ENCODE results near the gene GINS2.

The GINS2 gene

DNA sequence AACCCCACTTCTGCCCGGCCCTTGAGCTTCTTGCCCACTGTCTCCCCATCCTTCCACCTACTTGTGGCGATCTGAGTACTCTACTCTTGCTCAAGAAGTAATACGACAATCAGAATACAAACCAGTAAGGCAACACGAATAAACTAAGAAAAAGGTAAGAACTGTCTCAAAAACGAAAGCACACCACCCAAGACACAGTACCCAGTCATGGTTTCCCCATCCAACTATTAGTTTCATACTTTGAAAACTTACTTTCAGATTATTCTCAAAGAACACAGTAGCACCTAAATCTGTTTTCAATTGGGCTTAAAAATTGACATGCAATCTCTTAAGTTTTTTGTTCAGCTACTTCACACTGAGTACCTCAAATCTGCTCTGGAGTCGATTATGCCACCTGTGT is 13.9 kb downstream of the GINS2 start:
- ChIA-PET POLR2A (ENCODE audit: low non-redundant PET) (no interaction called here), CTCF (interaction anchor here (0.6 to 1.2 kb wide), 4 partner anchors 28 to 87 kb away, joined by 3 to 4 read pairs (median 4); no protein-coding TSS in a partner anchor)
- DNase-seq (ENCODE audit: low spot score) = no peak
- peak overlapping the region; percentile 46 for H3K27ac ChIP-seq
- TF ChIP-seq, protein P1, sequence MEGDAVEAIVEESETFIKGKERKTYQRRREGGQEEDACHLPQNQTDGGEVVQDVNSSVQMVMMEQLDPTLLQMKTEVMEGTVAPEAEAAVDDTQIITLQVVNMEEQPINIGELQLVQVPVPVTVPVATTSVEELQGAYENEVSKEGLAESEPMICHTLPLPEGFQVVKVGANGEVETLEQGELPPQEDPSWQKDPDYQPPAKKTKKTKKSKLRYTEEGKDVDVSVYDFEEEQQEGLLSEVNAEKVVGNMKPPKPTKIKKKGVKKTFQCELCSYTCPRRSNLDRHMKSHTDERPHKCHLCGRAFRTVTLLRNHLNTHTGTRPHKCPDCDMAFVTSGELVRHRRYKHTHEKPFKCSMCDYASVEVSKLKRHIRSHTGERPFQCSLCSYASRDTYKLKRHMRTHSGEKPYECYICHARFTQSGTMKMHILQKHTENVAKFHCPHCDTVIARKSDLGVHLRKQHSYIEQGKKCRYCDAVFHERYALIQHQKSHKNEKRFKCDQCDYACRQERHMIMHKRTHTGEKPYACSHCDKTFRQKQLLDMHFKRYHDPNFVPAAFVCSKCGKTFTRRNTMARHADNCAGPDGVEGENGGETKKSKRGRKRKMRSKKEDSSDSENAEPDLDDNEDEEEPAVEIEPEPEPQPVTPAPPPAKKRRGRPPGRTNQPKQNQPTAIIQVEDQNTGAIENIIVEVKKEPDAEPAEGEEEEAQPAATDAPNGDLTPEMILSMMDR (conservative IDR thresholded peaks at IDR 0.05; ENCODE audit: low read depth) = no peak

DNA sequence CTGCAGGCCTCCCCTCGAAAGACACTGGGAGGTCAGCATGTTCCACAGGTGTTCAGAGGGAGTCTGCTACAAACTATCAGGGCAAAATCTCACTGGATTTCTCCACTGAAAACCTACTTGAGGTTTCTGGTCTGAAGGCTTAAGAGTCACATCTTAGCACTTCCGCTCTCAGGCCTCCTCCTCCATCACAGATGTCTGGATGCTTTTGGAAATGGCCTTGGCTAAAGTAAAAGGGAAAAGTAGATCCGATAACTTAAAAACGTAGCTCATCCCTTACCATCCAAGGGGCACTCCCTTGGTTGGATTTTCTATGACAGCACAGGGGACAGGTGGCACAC is 14.4 kb downstream of the GINS2 start:
- ChIA-PET POLR2A (ENCODE audit: low non-redundant PET) (no interaction called here), CTCF (interaction anchor here (0.5 kb wide), 1 partner anchor 559 kb away, joined by 4 read pairs; no protein-coding TSS in a partner anchor)
- no peak for DNase-seq (ENCODE audit: low spot score)
- peak overlapping the region; percentile 46 for H3K27ac ChIP-seq
- TF ChIP-seq, protein P1 (conservative IDR thresholded peaks at IDR 0.05; ENCODE audit: low read depth) = no peak

DNA sequence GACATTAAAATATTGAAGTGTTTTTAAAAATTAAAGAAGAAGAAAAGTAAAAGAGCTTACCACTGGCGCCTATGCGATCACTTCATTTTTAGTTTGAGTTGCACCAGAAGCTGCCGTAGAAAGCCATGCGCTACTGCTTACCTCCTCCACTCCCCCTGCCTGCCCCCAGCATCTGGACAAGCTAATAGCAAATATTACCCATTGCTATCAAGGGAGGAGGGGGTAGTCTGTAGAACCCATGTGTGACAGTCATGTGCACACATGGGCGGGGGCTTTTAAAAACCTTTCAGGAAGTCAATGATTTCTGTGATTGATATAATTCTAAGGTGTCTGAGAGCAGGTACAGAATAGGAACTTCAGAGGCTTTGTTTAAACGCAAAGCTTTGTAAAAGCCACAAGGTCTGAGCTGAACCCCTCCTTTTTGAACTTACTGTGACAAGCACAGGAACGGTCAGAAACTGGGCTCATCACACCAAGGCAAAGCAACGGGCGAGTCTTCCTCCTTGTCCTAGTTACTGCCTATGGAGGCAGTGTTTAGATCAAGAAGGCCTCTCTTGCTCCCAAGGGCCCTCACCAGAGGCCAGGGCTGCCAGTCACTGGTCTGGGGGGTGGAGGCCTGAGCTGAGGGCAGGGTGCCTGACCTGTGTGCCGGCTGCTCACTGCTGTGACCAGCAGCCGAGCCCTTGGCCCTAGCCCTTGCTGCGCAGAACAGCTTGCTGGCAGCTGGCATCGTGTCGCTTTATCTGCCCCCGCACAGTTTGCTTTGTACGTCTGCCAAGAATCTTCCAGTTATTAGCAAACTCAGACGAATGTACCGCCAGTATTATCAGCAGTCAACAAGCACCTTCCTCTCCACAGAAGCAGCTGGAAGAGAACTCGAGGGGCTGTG is 15.0 kb downstream of the GINS2 start:
- no peak for DNase-seq (ENCODE audit: low spot score)
- H3K27ac ChIP-seq = peak overlapping the region; percentile 46
- TF ChIP-seq, protein P1 (conservative IDR thresholded peaks at IDR 0.05; ENCODE audit: low read depth) = no peak
- POLR2A ChIA-PET (ENCODE audit: low non-redundant PET) = no interaction called here
- CTCF ChIA-PET = interaction anchor here (0.5 to 0.7 kb wide), 2 partner anchors 559 to 1464 kb away, joined by 4 to 5 read pairs; no protein-coding TSS in a partner anchor

DNA sequence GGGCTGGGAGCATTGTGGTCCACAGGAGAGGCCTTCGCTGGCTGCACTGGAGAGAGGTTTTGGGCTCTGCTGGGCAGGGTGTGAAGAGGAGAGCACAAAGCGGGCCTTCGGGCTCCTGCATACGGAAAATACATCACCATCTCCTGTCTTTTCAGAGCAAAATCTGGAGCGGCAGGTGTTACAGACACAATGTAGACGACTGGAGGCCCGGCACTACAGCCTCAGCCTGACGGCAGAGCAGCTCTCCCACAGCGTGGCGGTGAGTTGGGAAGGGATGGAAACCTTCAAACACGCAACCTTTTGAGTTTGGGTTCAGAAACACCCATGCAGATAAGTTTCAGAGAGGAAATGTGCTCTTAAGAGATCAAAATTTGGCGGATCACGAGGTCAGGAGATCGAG is 17.9 kb downstream of the GINS2 start:
- no peak for DNase-seq (ENCODE audit: low spot score)
- POLR2A ChIA-PET (ENCODE audit: low non-redundant PET) = interaction anchor here (0.6 kb wide), 2 partner anchors 78 to 407 kb away, joined by 3 to 6 read pairs; no protein-coding TSS in a partner anchor
- H3K27ac ChIP-seq = no peak overlapping the region
- CTCF ChIA-PET = no interaction called here
- TF ChIP-seq, protein P1 (conservative IDR thresholded peaks at IDR 0.05; ENCODE audit: low read depth) = no peak

DNA sequence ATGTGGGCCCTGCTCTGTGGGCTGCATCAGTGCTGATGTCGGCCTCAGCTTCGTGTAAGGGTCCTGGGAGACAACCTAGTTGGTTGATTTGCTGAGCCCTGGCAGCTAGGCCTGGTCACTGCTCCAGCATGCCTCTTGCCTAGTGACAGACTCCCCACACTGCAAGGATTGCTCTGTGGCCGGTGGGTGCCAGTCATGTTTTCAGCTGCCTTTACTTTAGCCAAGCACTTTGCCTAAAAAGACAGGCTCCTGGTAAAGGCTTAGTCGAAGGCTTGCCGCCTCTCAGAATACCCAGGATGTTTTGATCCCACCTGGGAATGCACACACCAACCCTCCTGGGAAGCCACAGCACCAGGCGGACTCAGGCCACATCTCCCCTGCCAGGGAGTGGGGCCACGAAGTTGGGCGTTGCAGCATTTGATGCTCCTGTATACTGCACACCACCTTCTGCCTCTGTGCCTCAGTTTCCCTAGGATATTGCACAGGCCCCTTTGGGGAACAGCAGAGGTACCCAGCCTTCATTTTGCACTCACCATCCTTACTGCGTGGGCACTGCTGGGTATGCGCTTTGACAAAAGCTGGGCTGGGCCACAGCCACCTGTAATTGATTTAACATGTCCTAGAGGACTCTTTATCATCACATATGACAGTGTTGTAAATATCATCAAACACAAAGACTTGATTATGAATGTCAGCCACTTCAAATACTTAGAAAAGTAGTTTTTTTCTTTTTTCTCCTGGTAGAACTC is 19.9 kb downstream of the GINS2 start:
- ChIA-PET POLR2A (ENCODE audit: low non-redundant PET) (no interaction called here), CTCF (interaction anchor here (0.5 kb wide), 1 partner anchor 9 kb away, joined by 3 read pairs; no protein-coding TSS in a partner anchor)
- H3K27ac ChIP-seq = peak overlapping the region; percentile 23; the same call in 1 of the 2 replicates
- TF ChIP-seq, protein P1 (conservative IDR thresholded peaks at IDR 0.05; ENCODE audit: low read depth) = no peak
- DNase-seq (ENCODE audit: low spot score) = no peak

DNA sequence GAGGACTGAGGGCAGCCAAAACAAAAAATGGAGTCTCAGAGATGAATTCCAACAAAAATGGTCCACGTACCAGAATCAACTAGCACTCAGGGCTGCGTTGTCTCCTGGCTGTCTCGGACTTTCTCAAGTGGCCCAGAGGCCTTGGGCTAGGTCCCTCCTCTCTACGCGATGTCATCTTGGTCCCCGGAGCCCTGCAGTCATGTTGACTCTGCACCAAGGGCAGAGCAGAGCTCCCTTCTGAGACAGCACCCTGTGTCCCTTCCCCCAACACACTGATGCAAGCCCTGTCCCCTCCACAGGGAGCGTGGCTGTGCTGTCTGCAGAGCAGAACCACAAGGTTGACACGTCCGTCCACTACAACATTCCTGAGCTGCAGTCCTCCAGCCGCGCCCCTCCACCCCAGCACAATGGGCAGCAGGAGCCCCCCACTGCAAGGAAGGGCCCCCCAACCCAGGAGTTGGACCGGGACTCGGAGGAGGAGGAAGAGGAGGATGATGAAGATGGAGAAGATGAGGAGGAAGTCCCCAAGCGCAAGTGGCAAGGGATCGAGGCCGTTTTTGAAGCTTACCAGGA is 20.8 kb downstream of the GINS2 start:
- peak overlapping the region; percentile 23 for H3K27ac ChIP-seq
- POLR2A ChIA-PET (ENCODE audit: low non-redundant PET) = no interaction called here
- DNase-seq (ENCODE audit: low spot score) = no peak
- TF ChIP-seq, protein P1 (conservative IDR thresholded peaks at IDR 0.05; ENCODE audit: low read depth) = no peak
- CTCF ChIA-PET = no interaction called here

Data from RWPE1 (cell line).